H7 (cell line): ENCODE results near the gene HNRNPH3. TPM values are rescaled to one million over a fixed set of nuclear protein-coding genes. Genes with fewer than 3 reads are reported as not detected.
A peak's percentile ranks its signal among the peaks of the same experiment; 100 is the strongest.
"Not testable (repeated sequence)": the region's sequence is repeated elsewhere in the genome, so short reads cannot be mapped to it uniquely, and the experiment has no call there.

Experiments
- DNase-seq: peaks from one replicate; pipeline ENCODE4 v3.0.0; 2012
- H3K27me3 ChIP-seq: 2 replicates; pipeline ENCODE4 v1.6.0; 2011; ENCODE audit warnings: mild to moderate bottlenecking, low read length; ENCODE audit not compliant: control insufficient read depth, insufficient read depth
- H3K36me3 ChIP-seq: replicated peaks from 2 replicates; pipeline ENCODE4 v1.5.1; 2011; ENCODE audit warnings: low read length; ENCODE audit not compliant: control insufficient read depth, insufficient read depth
- H3K4me3 ChIP-seq: 2 replicates; pipeline ENCODE4 v1.5.1; 2011; ENCODE audit warnings: low read depth, mild to moderate bottlenecking, control low read depth, low read length, moderate library complexity; ENCODE audit not compliant: insufficient read depth
- total RNA-seq: library from RNA; depleted of rRNA; stranded (reverse); fragments of >200 nt; shearing (Covaris generic); gene quantifications from 2 replicates; pipeline ENCODE4 v1.2.3, GENCODE V29; 2014

The HNRNPH3 gene
- total RNA-seq, 1 experiment from 2014 or later = 12.5 TPM

DNA sequence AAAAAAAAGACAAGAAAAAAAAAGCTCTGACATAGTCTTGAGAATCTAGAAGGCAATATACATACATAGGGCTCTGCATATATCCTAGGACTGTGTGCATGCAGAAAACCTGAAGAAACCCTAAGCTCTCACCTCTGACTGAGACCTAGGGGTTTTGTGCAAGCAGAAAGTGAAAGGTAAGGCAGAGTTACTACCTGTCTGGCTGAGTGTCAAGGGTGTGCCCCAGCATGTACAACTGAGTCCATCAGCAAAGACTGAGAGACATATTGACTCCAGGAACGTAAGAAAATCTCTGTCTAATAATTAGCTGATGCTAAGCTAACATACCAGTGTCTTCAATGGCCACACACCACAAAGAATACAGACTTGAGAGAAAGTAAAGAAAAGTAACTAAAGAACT, 16.3 kb upstream of the HNRNPH3 start:
- Histone ChIP-seq H3K27me3 (no peaks in the 10 kb centered on the region), H3K36me3 (no peaks in the 10 kb centered on the region), H3K4me3 (no peak overlapping the region)
- DNase-seq = no peak

- no peak for DNase-seq
- H3K4me3 ChIP-seq = no peak overlapping the region
- H3K27me3 ChIP-seq = no peaks in the 10 kb centered on the region
- no peaks in the 10 kb centered on the region for H3K36me3 ChIP-seq
Measured at GRCh38 chr10:68318331-68319059, 13.4 kb upstream of the HNRNPH3 start.

DNA sequence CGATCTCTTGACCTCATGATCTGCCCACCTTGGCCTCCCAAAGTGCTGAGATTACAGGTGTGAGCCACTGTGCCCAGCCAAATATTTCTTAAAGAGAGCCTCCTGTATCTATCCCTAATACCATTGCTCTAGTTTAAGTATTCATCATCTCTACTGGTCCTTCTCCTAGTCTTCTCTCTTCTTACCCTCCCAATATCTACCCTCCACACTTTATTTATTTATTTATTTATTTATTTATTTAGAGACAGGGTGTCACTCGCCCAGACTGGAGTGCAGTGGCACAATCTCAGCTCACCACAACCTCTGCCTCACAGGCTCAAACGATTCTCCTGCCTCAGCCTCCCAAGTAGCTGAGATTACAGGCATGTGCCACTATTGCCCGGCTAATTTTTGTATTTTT, 7.5 kb upstream of the HNRNPH3 start:
- DNase-seq, H3K4me3 ChIP-seq, H3K36me3 ChIP-seq, H3K27me3 ChIP-seq: not testable (repeated sequence)

- H3K4me3 ChIP-seq = no peak overlapping the region
- no peaks in the 10 kb centered on the region for H3K36me3 ChIP-seq
- no peaks in the 10 kb centered on the region for H3K27me3 ChIP-seq
- DNase-seq = peak; percentile 52
Measured at GRCh38 chr10:68327889-68328786, 3.7 kb upstream of the HNRNPH3 start.

GRCh38 chr10:68329506-68329861, 2.4 kb upstream of the HNRNPH3 start:
- no peaks in the 10 kb centered on the region for H3K36me3 ChIP-seq
- H3K4me3 ChIP-seq = no peak overlapping the region
- H3K27me3 ChIP-seq = no peaks in the 10 kb centered on the region
- DNase-seq = no peak

DNA sequence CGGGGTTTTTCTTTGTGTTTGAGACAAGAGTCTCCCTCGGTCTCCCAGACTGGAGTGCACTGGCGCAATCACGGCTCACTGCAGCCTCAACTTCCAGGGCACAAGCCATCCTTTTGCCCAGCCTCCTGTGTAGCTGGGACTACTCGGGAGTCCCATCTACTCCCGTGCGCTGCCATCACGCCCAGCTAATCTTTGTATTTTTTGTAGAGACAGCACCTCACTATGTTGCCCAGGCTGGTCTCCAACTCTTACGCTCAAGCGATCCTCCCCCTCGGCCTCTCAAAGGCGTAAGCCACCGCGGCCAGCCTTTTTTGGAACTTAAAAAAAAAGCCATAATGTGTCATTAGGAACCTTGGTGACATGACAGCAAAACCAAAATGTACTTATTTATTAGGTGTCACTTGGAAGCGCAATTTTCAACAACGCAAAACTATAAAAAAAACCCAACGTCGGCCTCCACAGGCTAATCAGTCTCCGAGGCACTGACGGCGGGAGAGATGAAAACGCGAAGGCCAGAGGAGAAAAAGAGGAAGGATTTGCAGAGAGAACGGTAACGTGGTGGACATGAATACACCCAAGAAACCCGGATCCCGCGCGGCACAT, 911 bp upstream of the HNRNPH3 start:
- H3K36me3 ChIP-seq = no peaks in the 10 kb centered on the region
- H3K4me3 ChIP-seq = peak overlapping the region; percentile 95
- DNase-seq = no peak
- no peaks in the 10 kb centered on the region for H3K27me3 ChIP-seq

- Histone ChIP-seq H3K4me3 (peak within 1 kb of the TSS; percentile 95), H3K36me3 (no peaks in the 10 kb centered on the region; the same call in 1 of the 2 replicates), H3K27me3 (no peaks in the 10 kb centered on the region)
- DNase-seq = peak; percentile 76
Measured at GRCh38 chr10:68332259-68333057, 594 bp downstream of the HNRNPH3 start, which contains the start of gene PBLD. Gene PBLD (minus strand): TSS chr10:68332928. CDS start chr10:68306844, 26,084 bp downstream.

DNA sequence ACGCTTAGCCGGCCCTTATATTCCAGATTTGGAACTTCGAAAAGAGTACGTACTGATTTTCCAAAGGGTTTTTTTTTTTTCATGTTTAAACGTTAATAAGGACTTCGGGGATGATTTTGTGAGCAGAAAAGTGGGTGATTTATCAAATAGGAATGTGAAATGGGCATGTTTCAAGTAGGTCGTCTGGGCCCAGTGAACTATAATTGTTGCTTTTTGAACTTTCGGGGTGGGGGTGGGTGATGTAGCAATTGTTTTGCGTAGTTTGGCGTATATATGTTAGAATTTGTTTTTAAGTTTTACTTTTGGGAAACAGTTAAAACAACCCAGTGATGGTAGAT, 1.2 kb downstream of the HNRNPH3 start:
- no peak for DNase-seq
- H3K27me3 ChIP-seq = no peaks in the 10 kb centered on the region
- H3K36me3 ChIP-seq = no peaks in the 10 kb centered on the region; the same call in 1 of the 2 replicates
- peak overlapping the region; percentile 95 for H3K4me3 ChIP-seq

DNA sequence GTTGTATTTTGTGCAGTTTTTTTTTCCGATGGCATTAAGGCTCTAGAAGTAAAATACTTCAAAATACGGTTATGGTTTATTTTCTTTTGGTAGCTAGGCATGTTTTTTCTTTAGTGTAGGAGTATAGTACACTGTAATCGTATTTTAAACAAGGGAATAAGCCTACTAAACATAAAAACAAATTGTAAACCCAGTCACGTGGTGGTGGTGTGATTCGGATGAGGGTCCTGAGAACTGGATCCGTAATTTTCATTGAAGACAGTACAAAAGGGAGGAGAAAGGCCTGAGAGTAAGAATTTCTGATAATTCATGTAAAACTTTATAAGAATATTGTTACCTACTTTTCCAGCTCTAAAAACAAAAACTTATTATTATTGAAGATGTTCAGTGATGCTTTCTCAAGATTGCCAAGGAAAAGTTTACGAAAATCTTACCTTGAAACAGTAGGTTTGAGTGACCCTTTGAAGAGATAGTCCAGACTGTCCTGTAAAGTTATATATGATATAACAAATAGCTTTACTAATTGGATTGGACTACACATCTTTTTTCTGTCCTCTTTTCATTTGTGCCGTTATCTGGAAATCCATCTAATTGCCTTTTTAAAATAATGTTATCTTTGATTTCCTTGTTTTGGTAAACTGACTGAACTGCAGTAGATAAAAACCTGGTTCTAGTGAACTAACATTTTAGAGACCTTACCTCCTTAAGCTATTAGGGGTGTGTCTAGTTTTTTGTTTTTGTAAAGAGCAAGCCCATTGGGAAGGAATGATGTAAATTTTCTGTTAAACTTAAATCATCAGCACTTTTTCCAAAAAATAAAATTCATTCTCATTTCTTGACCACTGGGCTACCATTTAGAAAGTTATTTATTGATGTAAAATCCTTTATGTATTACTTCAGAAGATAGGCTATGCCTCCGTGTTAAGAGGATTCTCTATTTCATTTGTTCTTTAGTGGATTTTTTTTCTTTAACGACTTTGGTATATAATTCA, 1.9 kb downstream of the HNRNPH3 start:
- H3K36me3 ChIP-seq = peaks cover 1% of the 10 kb centered on the region
- DNase-seq = no peak
- peak overlapping the region; percentile 95 for H3K4me3 ChIP-seq
- no peaks in the 10 kb centered on the region for H3K27me3 ChIP-seq

DNA sequence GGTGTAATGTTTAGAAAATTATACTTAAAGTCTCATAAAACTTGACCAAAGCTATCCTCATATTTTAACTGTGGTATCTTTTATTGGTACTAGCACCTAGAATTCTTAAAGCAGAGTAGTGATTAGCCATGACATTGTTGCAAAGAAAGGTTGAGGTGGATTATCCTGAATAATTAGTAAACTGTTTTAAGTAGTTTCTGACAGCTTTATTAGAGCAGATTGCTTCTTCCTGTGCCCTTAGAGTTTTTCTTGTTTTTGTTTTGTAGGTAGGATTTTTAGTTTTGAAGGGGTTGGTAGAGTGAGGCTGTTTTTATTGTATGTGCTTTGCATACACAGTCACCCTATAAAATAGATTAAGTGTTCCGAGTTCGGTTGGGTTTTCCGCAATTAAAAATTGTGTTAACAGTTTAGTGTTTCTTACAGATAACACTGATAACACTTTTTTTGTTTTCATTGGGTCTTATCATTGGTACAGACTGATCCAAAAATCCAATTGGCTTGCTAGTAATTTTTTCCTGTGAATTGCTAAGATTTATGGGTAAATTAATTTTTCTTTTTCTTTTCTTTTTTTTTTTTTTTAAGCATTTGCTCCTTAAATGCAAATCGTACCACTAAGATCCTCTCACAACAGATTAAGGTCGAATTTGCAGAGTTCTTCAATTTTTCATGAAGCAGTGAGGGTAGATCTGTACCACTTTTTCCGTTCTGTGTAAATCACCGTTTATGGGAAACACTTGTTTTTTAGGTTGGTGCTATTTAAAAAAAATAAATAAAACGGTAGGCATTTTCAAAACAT, 3.0 kb downstream of the HNRNPH3 start:
- Histone ChIP-seq H3K36me3 (peaks cover 9% of the 10 kb centered on the region), H3K4me3 (peak overlapping the region; percentile 95; the same call in 1 of the 2 replicates), H3K27me3 (no peaks in the 10 kb centered on the region)
- no peak for DNase-seq

- H3K36me3 ChIP-seq = peaks cover 20% of the 10 kb centered on the region
- no peak overlapping the region for H3K4me3 ChIP-seq
- no peak for DNase-seq
- no peaks in the 10 kb centered on the region for H3K27me3 ChIP-seq
Measured at GRCh38 chr10:68336754-68337351, 5.0 kb downstream of the HNRNPH3 start.

DNA sequence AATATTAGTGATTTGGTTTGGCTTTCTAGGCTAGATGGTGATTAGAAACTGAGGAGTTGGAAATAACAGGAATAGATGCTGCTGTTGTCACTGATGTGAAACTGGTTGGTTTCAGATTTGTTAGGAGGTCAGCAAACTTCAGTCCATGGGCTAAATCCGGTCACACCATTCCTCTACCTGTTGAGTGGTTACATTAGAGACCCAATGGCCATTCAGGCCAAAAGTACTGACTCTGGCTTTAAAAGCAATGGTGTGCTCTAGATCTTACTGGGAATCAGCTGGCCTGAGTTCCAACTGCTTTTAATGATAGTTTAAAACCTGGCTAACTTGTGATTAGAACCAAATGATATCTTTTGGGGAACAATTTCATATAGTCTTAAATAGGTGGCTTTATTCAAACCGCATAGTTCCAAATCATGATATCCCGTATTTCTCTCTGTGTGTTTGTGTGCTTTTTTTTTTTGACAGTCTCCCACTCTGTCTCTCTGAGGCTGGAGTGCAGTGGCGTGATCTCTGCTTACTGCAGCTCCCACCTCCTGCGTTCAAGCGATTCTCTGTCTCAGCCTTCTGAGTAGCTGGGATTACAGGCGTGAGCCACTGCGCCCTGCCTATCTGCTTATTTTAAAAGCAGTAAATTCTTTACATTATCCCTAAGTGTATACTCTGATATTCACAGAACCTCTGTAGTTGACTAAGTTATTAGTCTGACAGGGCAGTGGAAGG, 8.7 kb downstream of the HNRNPH3 start:
- Histone ChIP-seq H3K4me3 (no peak overlapping the region), H3K36me3 (peaks cover 27% of the 10 kb centered on the region), H3K27me3 (no peaks in the 10 kb centered on the region)
- DNase-seq = no peak
